Retinal pigment epithelial cell (primary cell): ENCODE measurements around the gene GRIPAP1.

Experiments
- DNase-seq: peaks from one replicate; pipeline ENCODE4 v3.0.0-alpha.2; 2010; ENCODE audit warnings: low read depth
- H3K4me3 ChIP-seq: 2 replicates; pipeline ENCODE4 v1.5.1; 2011; ENCODE audit warnings: mild to moderate bottlenecking, low read length, control low read depth, moderate library complexity
- TF ChIP-seq, protein P1 (sequence below): conservative IDR thresholded peaks from 2 replicates; pipeline ENCODE4 v1.5.1; 2011; ENCODE audit warnings: low read depth, low read length, control low read depth, inconsistent platforms

GRIPAP1 gene, protein sequence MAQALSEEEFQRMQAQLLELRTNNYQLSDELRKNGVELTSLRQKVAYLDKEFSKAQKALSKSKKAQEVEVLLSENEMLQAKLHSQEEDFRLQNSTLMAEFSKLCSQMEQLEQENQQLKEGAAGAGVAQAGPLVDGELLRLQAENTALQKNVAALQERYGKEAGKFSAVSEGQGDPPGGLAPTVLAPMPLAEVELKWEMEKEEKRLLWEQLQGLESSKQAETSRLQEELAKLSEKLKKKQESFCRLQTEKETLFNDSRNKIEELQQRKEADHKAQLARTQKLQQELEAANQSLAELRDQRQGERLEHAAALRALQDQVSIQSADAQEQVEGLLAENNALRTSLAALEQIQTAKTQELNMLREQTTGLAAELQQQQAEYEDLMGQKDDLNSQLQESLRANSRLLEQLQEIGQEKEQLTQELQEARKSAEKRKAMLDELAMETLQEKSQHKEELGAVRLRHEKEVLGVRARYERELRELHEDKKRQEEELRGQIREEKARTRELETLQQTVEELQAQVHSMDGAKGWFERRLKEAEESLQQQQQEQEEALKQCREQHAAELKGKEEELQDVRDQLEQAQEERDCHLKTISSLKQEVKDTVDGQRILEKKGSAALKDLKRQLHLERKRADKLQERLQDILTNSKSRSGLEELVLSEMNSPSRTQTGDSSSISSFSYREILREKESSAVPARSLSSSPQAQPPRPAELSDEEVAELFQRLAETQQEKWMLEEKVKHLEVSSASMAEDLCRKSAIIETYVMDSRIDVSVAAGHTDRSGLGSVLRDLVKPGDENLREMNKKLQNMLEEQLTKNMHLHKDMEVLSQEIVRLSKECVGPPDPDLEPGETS

DNA sequence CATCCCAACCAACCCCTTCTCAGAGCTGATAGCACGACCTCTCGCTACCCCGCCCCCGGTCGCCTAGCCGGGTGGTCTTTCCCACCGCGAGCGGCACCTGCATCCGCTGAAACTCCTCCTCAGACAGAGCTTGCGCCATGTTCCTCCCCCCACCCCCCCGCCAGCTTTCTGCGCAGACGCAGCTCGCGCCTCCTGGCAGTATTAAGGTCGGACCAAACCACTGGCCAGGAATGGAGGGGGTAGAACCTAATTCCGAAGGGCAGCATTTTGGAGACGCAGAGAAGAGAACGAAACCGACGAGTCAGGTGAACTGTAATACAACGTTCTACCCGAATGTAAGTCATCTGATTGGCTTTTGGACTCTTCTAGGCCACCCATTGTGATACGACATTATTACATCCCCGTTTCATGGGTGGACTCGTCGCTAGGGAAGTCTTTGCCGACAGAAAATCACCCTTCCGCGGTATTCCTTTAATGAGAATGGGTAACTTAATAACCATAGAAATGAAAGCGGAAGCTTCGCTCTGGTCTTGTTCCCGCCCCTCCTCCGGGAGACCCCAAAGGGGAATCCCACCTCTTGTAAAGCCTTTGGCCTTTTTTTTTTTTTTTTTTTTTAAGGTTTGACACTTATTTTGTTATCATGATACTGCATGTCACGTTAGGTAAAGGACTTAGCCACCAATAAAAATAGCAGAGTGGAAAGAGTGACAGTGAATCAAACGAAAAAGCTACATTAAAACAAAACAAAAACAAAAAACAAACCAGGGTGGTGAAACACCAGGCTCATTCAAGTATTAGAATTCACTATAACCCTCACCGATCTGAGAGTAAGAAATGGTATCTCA, at the start of gene GRIPAP1:
TSS of gene GRIPAP1 (minus strand) at position 174 of the 845 bp plus-strand sequence. CDS start at position 139, 35 bp downstream.
- peak within 1 kb of the TSS; percentile 69 for H3K4me3 ChIP-seq
- DNase-seq: peak; percentile 71
- TF ChIP-seq, protein P1, sequence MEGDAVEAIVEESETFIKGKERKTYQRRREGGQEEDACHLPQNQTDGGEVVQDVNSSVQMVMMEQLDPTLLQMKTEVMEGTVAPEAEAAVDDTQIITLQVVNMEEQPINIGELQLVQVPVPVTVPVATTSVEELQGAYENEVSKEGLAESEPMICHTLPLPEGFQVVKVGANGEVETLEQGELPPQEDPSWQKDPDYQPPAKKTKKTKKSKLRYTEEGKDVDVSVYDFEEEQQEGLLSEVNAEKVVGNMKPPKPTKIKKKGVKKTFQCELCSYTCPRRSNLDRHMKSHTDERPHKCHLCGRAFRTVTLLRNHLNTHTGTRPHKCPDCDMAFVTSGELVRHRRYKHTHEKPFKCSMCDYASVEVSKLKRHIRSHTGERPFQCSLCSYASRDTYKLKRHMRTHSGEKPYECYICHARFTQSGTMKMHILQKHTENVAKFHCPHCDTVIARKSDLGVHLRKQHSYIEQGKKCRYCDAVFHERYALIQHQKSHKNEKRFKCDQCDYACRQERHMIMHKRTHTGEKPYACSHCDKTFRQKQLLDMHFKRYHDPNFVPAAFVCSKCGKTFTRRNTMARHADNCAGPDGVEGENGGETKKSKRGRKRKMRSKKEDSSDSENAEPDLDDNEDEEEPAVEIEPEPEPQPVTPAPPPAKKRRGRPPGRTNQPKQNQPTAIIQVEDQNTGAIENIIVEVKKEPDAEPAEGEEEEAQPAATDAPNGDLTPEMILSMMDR: no peak

DNA sequence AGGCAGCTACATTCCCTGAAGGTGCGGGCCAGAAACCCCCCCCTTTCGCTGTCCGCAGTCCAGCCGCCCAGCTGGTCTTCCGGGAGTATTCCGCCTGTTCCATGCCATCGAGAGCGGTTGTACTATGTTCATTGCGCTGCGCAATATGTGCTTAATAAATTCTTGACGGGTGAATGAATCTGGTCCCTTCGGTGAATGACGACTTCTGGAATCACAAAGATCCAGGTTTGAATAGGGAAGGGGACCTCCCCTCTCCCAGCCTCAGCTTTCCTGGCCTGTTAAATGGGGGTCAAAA, 41.9 kb upstream of the GRIPAP1 start:
- TF ChIP-seq, protein P1: no peak
- H3K4me3 ChIP-seq: no peak overlapping the region
- no peak for DNase-seq

DNA sequence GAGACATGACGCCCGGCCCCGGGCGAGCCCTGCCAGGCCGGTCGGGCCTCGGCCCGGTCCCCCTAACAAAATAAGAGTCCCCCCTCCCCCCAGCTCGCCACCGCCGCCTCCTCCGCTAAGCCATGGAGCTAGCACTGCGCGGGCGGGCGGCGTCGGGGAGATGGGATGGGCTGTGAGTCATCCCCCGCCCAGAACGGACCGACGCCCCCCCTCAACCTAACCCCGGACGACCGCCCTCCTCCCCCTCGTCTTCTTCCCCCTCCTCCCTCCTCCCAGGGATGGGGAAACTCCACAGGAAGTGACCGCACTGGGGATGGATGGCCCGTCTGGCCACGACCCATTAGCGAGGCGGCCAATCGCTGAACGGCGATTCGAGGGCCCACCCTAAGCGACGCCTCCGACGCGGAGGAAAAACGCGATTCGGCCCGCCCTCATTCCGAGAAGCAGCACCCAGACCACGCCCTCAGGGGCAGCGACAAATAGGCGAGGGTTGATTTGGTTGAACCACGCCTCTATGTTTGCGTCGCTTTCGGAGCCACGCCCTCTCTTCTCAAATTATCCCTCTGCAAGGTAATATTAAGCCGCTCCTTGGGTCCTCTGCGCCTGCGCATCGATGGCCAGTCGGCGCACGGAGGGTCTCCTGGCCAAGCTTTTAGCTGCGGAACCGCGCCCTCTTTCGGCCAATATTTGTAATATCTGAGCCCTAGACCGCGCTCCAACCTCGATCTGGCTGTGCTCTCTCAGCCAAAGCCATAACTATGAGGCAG, 41.3 kb upstream of the GRIPAP1 start, which contains the start of gene TFE3:
TSS of gene TFE3 (minus strand) at position 138 of the 767 bp plus-strand sequence. CDS start at position 7, 131 bp downstream.
- peak within 1 kb of the TSS; percentile 69 for H3K4me3 ChIP-seq
- DNase-seq: peak; percentile 93
- TF ChIP-seq, protein P1: peak; percentile 52

DNA sequence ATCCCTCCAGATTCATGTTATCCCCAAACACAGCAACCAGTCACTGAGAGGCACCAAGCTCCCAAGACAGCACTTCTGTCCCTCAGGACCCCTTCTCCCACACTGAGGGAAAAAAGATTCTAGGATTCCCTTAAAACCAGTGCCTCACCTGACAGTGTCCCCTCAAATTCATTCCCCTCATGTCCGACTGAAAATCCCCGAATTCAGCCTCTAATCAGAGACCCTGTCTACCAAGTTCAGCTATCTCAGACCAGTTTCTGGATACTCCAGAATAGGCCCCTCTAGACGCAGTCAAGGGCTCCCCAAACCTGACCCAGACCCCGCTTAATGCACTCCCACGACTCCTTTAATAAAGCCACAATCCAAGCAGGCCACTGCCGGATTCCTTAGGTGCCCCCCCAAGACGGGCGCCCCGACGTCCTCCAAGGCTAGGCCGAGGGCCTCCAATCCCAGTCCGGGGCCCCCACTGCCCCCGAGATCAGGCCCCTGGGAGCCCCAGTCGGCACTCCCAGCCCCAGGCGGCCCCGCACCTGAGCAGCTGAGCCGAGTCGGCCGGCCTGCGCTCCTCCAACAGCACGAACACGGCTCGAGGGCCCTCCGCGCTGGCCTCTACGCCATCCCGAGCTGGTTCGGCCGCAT, 40.6 kb upstream of the GRIPAP1 start:
- H3K4me3 ChIP-seq: peak overlapping the region; percentile 69
- TF ChIP-seq, protein P1: no peak
- no peak for DNase-seq

DNA sequence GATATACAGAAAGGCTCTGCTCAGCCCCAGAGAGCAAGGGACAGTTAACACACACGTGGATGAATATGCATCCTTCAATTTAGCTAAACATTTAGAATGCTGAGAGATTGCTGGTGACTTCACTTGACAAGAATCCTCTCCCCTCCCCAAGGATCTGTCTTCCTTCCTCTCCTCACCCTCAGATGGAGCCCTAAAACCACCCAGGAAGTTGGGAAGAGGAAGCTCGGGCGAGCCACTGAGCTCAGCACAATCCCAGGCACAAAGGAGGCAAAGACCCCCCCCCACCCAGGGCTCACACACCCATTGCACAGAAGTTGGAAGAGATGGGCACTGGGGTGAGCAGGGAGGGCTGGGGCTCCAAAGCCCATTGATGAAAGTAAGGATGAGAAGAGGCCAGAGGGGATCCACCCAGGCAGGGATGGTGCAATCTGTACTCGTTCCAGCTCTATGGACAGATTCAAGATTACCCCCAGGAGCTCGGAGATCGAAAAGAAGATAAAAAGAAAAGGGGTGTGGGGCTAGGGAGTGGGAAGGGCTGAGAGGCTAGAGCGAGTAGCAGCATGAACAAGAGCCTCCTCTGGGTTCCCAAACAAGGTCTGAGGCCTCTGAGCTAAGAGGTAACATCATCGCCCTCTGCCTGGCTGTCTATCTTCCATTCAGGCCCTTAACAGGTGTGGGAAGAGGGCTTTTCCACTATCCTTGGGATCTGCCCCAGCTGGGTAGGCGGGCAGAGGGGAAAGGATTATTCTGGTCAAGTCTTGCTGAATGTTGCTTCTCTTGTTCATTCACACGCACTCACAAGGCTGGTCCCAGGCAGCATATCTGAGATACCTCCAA, 39.9 kb upstream of the GRIPAP1 start:
- peak; percentile 17 for DNase-seq
- TF ChIP-seq, protein P1: no peak

More for the DNA sequence above, 39.9 kb upstream of the GRIPAP1 start:
- peak overlapping the region; percentile 69 for H3K4me3 ChIP-seq
